Astrocyte of the cerebellum (primary cell): ENCODE data around the gene COQ4.

Experiments
- DNase-seq: peaks from one replicate; pipeline ENCODE4 v3.0.0-alpha.2; 2011; ENCODE audit warnings: low read depth
- H3K4me3 ChIP-seq: 2 replicates; pipeline ENCODE4 v1.5.1; 2011; ENCODE audit warnings: mild to moderate bottlenecking, low read depth, low read length, moderate library complexity
- CTCF ChIP-seq: IDR thresholded peaks from 2 replicates; pipeline ENCODE4 v1.5.1; 2012; ENCODE audit warnings: low read length, low read depth, moderate library complexity, mild to moderate bottlenecking; ENCODE audit errors: missing control alignments
- in situ Hi-C: cut with HindIII; loops from 2 replicates; pipeline ENCODE4 v1.10.0; 2017; ENCODE audit warnings: low sequenced_read_pairs

COQ4 gene

GRCh38 chr9:128349772-128350171 lies 27.1 kb downstream of the COQ4 start:
- TF ChIP-seq CTCF: no peak
- no peak for DNase-seq
- H3K4me3 ChIP-seq: no peak overlapping the region
- in situ Hi-C loops: no loop called here

- H3K4me3 ChIP-seq: no peak overlapping the region
- in situ Hi-C loops: no loop called here
- no peak for TF ChIP-seq CTCF
- DNase-seq: no peak
Observed at GRCh38 chr9:128355451-128355850, 32.8 kb downstream of the COQ4 start.

- no peak for TF ChIP-seq CTCF
- H3K4me3 ChIP-seq: no peak overlapping the region
- in situ Hi-C loops: no loop called here
- DNase-seq: no peak
Observed at GRCh38 chr9:128358090-128358489, 35.5 kb downstream of the COQ4 start.

- DNase-seq: no peak
- no peak overlapping the region for H3K4me3 ChIP-seq
- no peak for TF ChIP-seq CTCF
- in situ Hi-C loops: no loop called here
Observed at GRCh38 chr9:128358861-128359260, 36.2 kb downstream of the COQ4 start.

- TF ChIP-seq CTCF: no peak
- no peak overlapping the region for H3K4me3 ChIP-seq
- in situ Hi-C loops: no loop called here
- no peak for DNase-seq
Observed at GRCh38 chr9:128360826-128361225, 38.2 kb downstream of the COQ4 start.

GRCh38 chr9:128361296-128361985 lies 38.8 kb downstream of the COQ4 start:
- in situ Hi-C loops: no loop called here
- no peak overlapping the region for H3K4me3 ChIP-seq
- TF ChIP-seq CTCF: no peak
- DNase-seq: no peak
